Fibroblast of the conjunctiva (primary cell): ENCODE data around the gene HAPLN3.
"Not testable (repeated sequence)": the region's sequence is repeated elsewhere in the genome, so short reads cannot be mapped to it uniquely, and the experiment has no call there.

Experiments used
- DNase-seq: peaks from one replicate; pipeline ENCODE4 v3.0.0-alpha.2; 2010; ENCODE audit warnings: low read depth

The HAPLN3 gene, protein sequence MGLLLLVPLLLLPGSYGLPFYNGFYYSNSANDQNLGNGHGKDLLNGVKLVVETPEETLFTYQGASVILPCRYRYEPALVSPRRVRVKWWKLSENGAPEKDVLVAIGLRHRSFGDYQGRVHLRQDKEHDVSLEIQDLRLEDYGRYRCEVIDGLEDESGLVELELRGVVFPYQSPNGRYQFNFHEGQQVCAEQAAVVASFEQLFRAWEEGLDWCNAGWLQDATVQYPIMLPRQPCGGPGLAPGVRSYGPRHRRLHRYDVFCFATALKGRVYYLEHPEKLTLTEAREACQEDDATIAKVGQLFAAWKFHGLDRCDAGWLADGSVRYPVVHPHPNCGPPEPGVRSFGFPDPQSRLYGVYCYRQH

DNA sequence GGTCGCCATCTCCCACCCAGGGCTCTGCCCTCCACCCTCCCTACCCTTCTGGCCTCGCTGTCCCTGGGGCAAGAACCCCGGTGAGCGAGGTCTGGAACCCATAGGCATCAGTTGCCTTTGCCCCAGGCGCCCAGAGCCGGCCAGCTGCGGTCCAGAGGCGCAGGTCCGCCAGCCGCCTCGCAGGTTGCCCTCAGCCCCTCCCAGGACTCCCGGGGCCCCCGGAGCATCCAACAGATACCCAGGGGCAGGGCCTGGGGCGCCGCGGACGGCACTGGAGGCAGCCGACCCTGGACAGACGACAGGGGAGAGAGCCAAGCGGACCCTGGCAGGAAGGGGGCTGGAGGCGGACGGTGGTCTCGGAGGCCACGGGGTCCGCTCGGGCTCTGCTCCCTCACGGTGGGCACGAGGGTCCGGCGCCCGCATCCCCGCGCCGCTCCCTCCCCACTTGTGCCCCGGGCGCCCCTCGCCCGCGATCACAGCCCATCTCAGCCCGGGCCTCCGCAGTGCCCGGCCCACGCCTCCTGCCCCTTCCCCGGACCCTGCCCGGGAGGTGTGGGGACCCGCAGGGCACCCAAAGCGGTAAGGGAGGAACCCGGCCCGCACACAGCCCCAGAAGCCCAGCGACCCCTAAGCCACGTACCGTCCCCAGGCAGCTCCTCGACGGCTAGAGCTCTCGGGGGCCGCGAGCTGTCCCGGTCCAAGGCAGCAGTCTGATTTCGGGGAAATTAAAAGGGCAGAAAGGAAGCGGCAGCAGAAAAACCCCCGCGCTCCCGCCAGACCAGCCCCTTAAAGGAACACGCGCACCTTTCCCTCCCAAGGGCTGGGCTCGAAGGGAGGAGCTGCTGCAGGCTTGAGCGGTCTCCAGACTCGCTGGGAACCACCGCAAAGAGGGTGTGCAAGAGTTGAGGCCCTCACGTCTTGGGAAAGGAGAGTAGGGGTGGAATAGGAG lies at the start of gene HAPLN3:
TSS of gene HAPLN3 (minus strand) at position 726 of the 949 bp plus-strand sequence. CDS start 8,246 bp downstream, outside the sequence.
- DNase-seq, result no peak

DNA sequence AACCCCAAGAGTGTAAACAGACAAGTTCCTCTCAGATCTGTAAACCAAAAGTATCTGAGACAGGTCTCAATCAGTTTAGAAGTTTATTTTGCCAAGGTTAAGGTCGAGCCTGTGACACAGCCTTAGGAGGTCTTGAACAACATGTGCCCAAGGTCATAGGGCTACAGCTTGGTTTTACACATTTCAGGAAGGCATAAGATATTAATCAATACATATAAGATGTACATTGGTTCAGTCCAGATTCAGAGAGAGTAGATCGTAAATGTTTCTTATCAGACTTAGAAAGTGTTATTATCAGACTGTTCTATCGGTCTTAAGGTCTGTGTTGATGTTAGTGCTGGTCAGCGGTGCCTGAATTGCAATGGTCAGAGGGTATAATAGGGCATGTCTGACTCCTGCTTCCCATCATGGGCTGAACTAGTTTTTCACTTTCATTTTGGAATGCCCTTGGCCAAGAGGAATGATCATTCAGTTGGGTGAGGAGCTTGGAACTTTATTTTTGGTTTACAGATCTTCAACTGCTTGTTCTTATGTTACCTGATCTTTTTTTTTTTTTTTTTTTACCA lies 44.8 kb upstream of the HAPLN3 start:
- DNase-seq, result no peak

DNA sequence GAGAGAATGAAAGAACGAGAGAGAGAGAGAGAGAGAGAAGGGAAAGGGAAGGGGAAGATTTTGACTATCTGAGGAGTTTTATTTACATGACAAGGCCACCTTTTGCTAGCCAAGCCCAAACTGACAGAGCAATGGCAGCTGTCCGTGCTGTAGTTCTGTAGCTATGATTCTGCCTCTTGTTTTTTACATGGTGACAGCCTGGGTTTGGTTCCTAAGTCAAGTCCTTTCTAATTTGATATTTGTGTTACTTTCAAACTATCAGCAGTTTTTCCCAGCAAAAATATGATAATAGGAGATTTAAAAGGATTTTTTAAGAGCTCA lies 44.1 kb upstream of the HAPLN3 start:
- no peak for DNase-seq

DNA sequence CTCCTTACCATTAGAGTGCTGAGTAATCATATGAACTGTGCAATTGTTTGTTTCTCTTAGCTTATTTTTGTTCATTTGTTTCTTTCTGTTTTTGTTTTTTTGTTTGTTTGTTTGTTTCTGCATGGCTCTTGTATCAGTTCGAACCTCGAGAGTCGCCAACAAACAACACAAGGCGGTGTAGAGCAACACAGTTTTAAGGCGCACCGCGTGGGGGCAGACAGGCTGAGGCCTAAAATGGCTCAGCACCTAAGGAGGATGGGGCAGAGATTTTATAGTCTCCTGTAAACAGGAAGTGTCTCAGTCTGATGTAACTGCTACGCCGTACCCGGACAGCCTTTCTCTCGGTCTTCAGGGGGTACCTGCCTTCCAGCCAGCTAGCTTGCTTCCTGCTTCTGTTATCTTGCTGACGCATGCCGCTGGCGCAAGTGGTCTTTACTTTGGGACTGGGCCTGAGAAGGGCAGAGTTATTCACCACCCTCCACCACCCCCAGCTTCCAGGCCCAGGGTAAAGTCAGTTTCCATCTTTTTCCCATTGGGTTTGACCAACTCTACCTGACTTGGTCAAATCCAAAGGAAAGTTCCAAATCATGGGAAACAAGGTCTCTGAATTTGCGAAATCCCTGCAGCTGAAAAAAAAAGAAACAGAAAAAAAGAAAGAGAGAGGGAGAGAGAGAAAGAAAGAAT lies 43.6 kb upstream of the HAPLN3 start:
- no peak for DNase-seq

DNA sequence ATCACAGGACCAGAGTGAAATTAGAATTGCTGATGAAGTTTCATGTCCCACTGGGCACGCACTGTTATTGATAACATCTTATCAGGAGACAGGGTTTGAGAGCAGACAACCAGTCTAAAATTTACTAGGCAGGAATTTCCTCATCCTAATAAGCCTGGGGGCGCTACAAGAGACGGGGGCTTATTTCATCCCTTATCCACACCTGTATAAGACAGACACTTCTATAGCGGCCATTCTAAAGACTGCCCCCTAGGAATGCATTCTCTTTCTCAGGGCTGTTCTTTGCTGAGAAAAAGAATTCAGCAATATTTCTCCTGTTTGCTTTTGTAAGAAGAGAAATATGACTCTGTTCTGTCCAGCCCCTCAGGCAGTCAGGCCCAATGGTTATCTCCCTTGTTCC lies 39.1 kb upstream of the HAPLN3 start:
- DNase-seq, result not testable (repeated sequence)

DNA sequence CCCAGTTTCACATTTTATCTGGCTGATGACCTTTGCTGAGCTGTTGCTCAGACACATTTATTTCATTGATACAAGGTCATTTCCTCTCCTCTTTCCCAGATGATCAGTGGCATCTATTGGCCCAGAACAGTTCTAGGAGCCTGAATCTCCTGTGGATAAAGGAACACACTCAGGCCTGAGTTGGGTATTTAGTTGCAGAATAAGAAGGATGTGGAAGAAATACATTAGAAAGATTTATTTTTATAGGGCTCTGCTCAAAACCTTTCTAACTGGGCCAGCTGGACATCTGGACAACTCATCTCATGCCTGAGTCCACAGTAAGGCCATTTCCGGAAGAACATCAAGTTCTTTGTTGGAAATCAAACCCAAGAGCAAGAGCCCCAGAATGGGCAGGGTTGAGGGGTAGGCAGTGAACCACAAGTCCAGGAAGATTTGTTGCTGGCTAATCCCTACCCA lies 37.6 kb upstream of the HAPLN3 start:
- DNase-seq, result no peak

DNA sequence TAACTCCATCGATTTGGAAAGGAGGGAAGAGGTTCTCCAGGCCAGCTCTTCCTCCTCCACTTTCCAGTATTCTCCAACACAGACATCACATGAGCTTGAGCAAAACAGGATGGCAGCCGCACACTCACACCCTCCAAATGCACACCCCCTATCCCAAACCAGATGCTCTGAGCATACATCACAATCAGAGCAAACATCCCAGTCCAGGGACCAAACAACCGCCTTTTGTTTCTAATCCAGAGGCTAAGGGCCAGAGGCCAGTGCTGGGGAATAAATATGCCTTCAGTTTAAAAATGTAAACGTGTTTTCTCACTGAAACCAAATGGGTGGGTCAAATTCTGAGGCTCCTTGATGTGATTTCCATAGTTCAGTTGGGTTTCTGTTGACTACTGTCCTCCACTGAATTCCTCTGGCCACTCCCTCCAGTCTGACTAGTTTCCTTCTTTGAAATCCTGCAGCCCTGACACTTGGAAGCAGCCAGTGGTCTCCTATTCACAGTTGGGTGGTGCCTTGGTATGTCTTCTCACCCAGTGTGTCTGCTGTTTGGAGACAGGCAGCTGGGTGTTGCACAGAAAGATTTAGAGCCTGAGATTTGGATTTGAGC lies 37.0 kb upstream of the HAPLN3 start:
- DNase-seq, result no peak

DNA sequence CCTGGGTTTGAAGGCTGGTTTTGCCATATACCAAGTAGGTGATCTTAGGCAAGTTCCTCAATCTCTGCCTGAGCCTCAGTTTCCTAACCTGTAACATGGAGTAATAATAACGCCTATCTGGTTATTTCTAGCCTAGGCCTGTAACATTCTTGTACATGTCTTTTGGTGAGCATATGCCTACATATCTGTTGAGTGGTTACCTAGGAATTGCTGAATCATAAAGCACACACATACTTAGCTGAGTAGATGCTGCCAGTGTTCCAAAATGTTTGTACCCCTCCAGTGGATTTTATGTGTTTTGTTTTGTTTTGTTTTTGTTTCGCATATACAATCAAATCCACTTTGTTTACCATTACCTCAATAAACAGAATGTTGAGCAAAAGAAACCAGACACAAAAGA lies 35.2 kb upstream of the HAPLN3 start:
- no peak for DNase-seq

DNA sequence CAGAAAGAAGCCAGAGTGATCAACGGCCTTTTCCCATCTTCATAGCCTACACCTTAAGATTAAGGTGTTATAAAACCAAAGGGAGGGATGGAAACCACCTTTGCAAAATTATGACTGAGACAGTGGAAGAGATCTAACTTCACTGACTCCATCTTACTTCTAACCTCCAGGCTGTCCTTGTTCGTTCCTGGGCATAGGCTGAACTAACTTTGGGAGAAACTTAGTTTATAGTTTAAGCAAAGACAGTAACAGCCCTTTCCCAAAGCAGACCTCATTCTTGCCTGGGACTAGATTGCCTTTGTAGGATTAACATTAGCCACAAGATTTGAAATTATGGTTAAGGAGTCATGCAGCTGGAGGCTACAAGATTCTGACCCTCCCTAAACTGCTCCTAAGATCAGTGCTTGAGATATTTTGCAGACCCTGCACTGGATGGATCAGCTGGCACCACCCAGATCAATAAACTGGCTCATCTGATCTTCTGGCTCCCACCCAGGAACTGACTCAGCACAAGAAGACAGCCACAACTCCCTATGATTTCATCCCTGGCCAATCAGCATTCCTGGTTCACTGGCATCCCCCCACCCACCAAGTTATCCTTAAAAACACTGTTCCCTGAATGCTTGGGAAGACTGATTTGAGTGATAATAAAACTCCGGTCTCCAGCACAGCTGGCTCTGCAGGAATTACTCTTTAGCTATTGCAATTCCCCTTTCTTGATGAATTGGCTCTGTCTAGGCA lies 34.2 kb upstream of the HAPLN3 start:
- DNase-seq, result not testable (repeated sequence)

DNA sequence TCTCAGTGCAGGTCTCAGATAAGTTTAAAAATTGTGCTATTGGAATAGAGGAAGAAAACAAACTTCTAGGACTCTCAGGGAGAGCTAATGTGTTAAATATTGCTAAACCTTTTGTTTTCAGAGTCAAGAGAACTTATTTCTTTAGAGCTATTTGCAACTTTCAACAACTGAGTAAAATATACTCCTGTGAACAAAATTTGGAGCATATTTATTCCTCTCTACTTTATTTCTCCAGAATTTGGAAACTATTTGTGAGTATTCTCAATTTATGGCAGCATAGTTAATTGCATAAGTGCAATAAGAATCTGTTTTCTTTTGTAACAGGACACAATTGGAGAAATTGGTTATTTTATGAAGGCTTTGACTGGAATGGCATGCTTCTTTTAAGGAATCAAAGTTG lies 32.8 kb upstream of the HAPLN3 start:
- not testable (repeated sequence) for DNase-seq

DNA sequence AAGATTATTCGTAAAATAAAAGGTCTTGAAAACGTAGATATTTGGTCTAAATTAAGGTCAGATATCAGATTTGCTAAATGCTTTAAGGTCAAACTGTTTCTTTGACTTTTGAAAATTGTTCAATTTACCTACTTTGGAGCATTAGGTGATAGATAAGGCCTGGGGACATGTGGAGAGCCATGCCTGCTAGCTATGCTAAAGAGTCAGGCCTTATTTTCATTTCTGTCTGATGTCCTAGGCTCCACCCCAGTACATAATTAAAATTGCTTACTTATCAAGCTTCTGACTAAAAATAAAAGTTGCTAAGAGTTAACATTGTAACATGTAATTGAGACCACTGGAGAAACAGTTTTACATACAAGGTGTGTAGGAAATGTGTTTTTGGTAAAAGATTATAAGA lies 30.3 kb upstream of the HAPLN3 start:
- DNase-seq, result not testable (repeated sequence)

DNA sequence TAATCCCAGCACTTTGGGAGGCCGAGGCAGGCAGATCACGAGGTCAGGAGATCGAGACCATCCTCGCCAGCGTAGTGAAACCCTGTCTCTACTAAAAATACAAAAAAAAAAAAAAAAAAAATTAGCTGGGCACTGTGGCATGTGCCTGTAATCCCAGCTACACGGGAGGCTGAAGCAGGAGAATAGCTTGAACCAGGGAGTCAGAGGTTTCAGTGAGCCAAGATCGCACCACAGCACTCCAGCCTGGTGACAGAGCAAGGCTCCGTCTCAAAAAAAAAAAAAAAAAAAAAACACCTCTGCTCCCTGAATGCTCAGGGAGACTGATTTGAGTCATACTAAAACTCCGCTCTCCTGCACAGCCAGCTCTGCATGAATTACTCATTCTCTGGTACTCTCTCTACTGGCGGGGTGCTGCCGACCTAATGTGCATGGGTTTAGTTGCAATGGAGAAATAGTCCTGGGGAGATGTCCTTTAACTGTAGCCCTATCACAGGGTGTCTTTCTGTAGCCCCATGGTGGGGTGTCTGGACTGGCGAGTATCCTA lies 25.6 kb upstream of the HAPLN3 start:
- DNase-seq, result not testable (repeated sequence)

DNA sequence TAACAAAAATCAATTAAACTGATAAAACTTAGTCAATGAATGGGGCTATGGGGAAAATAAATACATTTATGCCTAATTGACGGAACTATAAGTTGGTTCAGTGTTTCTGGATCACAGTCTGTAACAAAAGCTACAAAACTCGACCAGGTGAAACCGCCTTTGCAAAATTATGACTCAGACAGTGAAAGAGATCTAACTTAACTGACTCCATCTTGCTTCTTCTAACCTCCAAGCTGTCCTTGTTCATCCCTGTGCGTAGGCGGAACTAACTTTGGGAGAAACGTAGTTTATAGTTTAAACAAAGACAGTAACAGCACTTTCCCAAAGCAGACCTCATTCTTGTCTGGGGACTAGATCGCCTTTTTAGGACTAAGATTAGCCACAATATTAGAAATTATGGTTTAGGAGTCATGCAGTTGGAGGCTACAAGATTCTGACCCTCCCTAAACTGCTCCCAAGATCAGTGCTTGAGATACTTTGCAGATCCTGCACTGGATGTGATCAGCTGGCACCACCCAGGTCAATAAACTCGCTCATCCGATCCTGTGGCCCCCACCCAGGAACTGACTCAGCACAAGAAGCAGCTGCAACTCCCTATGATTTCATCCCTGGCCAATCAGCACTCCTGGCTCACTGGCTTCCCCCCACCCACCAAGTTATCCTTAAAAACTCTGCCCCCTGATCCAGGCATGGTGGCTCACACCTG lies 25.0 kb upstream of the HAPLN3 start:
- DNase-seq, result peak; percentile 67

DNA sequence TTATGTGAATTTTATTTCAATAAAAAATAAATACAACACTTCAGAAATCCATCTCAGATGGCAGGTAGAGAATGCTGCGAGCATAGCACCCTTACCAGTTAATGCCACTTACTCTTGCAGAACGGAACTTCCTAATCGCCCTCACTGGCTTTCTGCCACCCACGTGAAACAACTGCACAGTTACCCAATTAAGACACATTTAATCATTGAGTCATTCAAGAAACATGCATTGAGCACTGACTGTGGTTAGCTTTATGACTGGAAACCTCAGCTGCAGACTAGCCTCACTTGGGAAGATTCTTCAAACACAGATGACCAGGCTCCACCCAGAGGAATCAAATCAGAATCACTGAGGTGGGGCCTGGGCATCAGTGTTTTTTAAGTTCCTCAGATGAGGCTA lies 23.4 kb upstream of the HAPLN3 start:
- DNase-seq, result peak; percentile 89

DNA sequence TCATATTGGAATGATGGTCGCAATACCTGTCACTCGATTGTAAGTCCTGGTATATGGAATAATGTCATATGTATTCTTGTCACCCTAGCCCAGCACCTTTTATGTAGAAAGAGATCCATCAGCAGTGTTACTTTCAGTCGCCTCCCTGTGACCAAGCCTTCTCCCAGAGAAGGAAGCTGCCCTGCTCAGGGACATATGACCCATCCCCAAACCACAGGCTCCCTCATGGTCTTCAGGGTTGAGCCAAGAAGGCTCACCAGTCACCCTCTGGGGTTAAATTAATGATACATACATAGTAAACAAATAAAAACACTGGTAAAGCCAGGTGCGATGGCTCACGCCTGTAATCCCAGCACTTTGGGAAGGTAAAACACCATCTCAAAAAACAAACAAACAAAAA lies 22.4 kb upstream of the HAPLN3 start:
- no peak for DNase-seq

DNA sequence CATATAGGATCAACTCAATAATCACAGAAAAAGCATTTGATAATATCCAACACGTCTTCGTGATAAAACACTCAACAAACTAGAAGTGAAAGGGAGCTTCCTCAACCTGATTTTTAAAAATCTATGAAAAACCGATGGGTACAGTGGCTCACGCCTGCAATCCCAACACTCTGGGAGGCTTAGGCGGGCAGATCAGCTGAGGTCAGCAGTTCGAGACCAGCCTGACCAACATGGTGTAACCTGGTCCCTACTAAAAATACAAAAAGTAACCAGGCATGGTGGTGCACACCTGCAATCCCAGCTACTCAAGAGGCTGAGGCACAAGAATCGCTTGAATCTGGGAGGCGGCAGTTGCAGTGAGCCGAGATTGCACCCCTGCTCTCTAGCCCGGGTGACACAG lies 20.0 kb upstream of the HAPLN3 start:
- DNase-seq, result no peak

DNA sequence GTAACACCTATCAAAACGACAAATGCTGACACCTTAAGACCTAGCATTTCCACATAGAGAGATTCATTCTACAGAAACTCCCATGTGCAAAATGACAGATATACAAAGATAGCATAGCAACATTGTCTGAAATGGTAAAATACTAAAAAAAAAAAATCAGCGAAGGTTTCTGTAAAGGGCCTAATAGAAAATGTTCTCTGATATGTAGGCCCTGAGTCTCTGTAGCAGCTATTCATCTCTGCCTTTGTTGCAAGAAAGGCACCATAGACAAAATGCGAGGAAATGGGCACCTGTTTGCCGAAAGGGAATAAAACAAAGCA lies 18.5 kb upstream of the HAPLN3 start:
- DNase-seq, result no peak

DNA sequence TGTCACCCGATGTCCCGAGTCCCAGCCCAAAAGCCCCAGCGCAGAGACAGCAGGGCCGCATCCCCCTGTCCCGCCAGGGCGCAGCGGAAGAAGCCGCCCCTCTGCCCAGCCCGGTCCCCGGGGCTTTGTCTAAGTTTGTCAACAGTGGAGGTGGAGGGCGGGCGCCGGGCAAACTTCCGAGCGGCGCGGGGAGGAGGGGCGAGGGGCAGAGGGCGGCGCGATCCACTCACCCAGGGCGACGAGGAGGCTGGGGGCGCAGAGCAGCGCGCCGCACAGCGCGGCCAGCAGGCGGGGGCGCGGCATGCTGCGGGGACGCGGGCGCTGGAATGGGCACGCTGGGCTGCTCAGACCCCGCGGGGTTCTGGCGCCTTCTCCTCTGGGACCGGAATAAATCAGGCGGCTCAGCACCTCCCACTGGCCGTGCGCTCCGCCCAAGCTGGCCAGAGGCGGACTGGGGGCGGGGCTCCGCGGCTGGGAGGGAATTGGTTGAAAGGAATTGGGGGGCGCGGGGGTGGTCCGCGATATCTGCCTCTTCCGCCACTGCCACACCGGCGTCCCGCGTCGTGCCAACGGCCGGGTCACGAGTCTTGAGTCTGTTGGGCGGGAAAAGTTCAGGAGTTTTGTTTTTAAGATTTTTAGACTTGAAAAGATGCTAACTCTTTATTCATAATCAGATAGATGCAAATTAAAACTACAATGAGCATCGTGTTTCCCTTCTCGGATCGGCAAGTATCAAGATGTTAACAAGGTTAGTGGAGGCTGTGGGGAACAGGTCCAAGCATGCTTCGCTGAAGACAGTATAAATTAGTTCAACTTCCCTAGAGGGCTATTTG lies 17.9 kb upstream of the HAPLN3 start, which contains the start of gene MFGE8:
TSS of gene MFGE8 (minus strand) at position 363 of the 833 bp plus-strand sequence. CDS start at position 303, 60 bp downstream.
- DNase-seq, result no peak

DNA sequence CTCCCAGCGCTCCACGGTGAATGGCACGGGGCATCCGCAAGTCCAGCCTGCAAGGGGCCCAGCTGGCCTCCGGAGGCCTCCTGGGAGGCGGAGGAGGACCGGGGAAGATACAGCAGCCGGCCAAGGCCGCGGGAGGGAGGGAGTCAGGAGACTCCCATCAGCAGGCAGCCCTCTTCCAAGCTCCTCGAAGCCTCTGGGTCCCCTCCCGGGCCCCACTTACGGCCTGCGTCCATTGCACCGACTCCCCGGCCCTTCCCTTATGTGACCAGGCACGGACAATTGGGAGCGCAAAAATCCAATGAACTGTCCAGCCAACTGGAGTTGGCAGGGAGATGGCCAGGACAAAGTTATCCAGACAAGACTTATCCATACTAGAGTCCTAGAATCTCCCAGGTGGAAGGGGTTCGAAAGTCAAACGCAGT lies 17.2 kb upstream of the HAPLN3 start:
- no peak for DNase-seq
